Activated CD8-positive, alpha-beta T cell treated with anti-CD3 and anti-CD28 coated beads for 36 hours (primary cell): ENCODE measurements around the gene NUAK1. TPM values are rescaled to one million over a fixed set of nuclear protein-coding genes. Genes with fewer than 3 reads are reported as not detected.

Source experiments
- ATAC-seq: fragments of 200-7000 bp; cut with Tn5 transposase; one replicate; pipeline ENCODE4 v1.10.0; 2021; ENCODE audit warnings: mild to moderate bottlenecking, moderate library complexity
- CTCF ChIA-PET: fragments of 350-600 bp; sonication (Branson Sonifier 250); formaldehyde crosslinking; loops from one replicate; lab custom pipeline; 2021; ENCODE audit warnings: antibody characterized with exemption; lab: Charles Lee
- POLR2A ChIA-PET: fragments of 350-600 bp; sonication (Branson Sonifier 250); formaldehyde crosslinking; loops from one replicate; lab custom pipeline; 2021; ENCODE audit warnings: antibody characterized with exemption; lab: Charles Lee
- DNase-seq: peaks from one replicate; pipeline ENCODE4 v3.0.0-alpha.2; 2020
- H3K27ac Mint-ChIP-seq: one replicate; pipeline ENCODE4 v1.8.0; 2021; ENCODE audit warnings: mild to moderate bottlenecking, mixed read lengths
- H3K27me3 Mint-ChIP-seq: one replicate; pipeline ENCODE4 v1.8.0; 2021; ENCODE audit warnings: mixed read lengths
- H3K36me3 Mint-ChIP-seq: one replicate; pipeline ENCODE4 v1.8.0; 2021; ENCODE audit warnings: low read depth, mixed read lengths
- H3K4me1 Mint-ChIP-seq: one replicate; pipeline ENCODE4 v1.8.0; 2021; ENCODE audit warnings: low read depth, mixed read lengths
- H3K4me3 Mint-ChIP-seq: one replicate; pipeline ENCODE4 v1.8.0; 2021; ENCODE audit warnings: mild to moderate bottlenecking, moderate library complexity, mixed read lengths
- H3K9me3 Mint-ChIP-seq: one replicate; pipeline ENCODE4 v1.8.0; 2021; ENCODE audit warnings: mixed read lengths
- CTCF ChIP-seq: fragments of 200-600 bp; IDR thresholded peaks from one replicate; pipeline ENCODE4 v1.8.0; 2022; ENCODE audit warnings: antibody characterized with exemption, mild to moderate bottlenecking
- intact Hi-C: fragments of 100-400 bp; cut with micrococcal nuclease; formaldehyde crosslinking; loops from one replicate; pipeline ENCODE4 v1.10.0; 2022
- total RNA-seq, 2 experiments: library from RNA; stranded (reverse); gene quantifications; one replicate each; pipeline ENCODE4 v1.2.3, GENCODE V29; 2021

The NUAK1 gene
- total RNA-seq, 2 experiments from 2014 or later: not detected

GRCh38 chr12:106037524-106038298 is 101.0 kb downstream of the NUAK1 start:
- H3K36me3 Mint-ChIP-seq: no peaks in the 10 kb centered on the region
- ChIA-PET CTCF (no interaction called here), POLR2A (no interaction called here)
- H3K9me3 Mint-ChIP-seq: no peaks in the 10 kb centered on the region
- no peaks in the 10 kb centered on the region for H3K4me1 Mint-ChIP-seq
- peaks cover 5% of the 10 kb centered on the region for H3K27me3 Mint-ChIP-seq
- intact Hi-C loops: no loop called here
- DNase-seq (no peak), ATAC-seq (no peak)
- H3K4me3 Mint-ChIP-seq: no peak overlapping the region
- no peak overlapping the region for H3K27ac Mint-ChIP-seq
- no peak for TF ChIP-seq CTCF

- TF ChIP-seq CTCF: no peak
- ChIA-PET POLR2A (no interaction called here), CTCF (no interaction called here)
- Mint-ChIP-seq H3K9me3 (no peaks in the 10 kb centered on the region), H3K27me3 (peaks cover 5% of the 10 kb centered on the region), H3K4me3 (no peak overlapping the region), H3K36me3 (no peaks in the 10 kb centered on the region), H3K27ac (no peak overlapping the region), H3K4me1 (no peaks in the 10 kb centered on the region)
- ATAC-seq: no peak
- no peak for DNase-seq
- intact Hi-C loops: no loop called here
Observed at GRCh38 chr12:106035421-106035820, 103.3 kb downstream of the NUAK1 start.

GRCh38 chr12:106034316-106034715 is 104.4 kb downstream of the NUAK1 start:
- ChIA-PET POLR2A (no interaction called here), CTCF (no interaction called here)
- intact Hi-C loops: no loop called here
- Mint-ChIP-seq H3K27me3 (peaks cover 5% of the 10 kb centered on the region), H3K36me3 (no peaks in the 10 kb centered on the region), H3K27ac (no peak overlapping the region), H3K4me1 (no peaks in the 10 kb centered on the region), H3K9me3 (no peaks in the 10 kb centered on the region), H3K4me3 (no peak overlapping the region)
- DNase-seq (no peak), ATAC-seq (no peak)
- TF ChIP-seq CTCF: no peak

GRCh38 chr12:106033161-106033675 is 105.5 kb downstream of the NUAK1 start:
- intact Hi-C loops: no loop called here
- no peak overlapping the region for H3K4me3 Mint-ChIP-seq
- H3K27ac Mint-ChIP-seq: no peak overlapping the region
- ATAC-seq (no peak), DNase-seq (no peak)
- ChIA-PET CTCF (no interaction called here), POLR2A (no interaction called here)
- no peak for TF ChIP-seq CTCF
- H3K27me3 Mint-ChIP-seq: peaks cover 7% of the 10 kb centered on the region
- H3K36me3 Mint-ChIP-seq: no peaks in the 10 kb centered on the region
- H3K9me3 Mint-ChIP-seq: no peaks in the 10 kb centered on the region
- H3K4me1 Mint-ChIP-seq: no peaks in the 10 kb centered on the region

- CTCF ChIA-PET: no interaction called here
- Mint-ChIP-seq H3K36me3 (no peaks in the 10 kb centered on the region), H3K9me3 (no peaks in the 10 kb centered on the region), H3K4me3 (no peak overlapping the region), H3K27ac (no peak overlapping the region), H3K4me1 (no peaks in the 10 kb centered on the region), H3K27me3 (peaks cover 10% of the 10 kb centered on the region)
- no peak for ATAC-seq
- intact Hi-C loops: no loop called here
- no peak for TF ChIP-seq CTCF
- POLR2A ChIA-PET: no interaction called here
- DNase-seq: no peak
Observed at GRCh38 chr12:106032623-106032925, 106.2 kb downstream of the NUAK1 start.
